ENCODE measurements around the gene SLC9A9. TPM values are rescaled to one million over a fixed set of nuclear protein-coding genes. Genes with fewer than 3 reads are reported as not detected.

SLC9A9 gene
- polyA plus RNA-seq, 1 donor from 2014 or later: 0.54 TPM

GRCh38 chr3:143693506-143693905 lies 154.8 kb downstream of the SLC9A9 start:
- H3K27ac ChIP-seq (ENCODE audit: low read length): no peak overlapping the region
- H3K4me3 ChIP-seq (ENCODE audit: low read length): no peak overlapping the region
- no peak for TF ChIP-seq RAD21 (conservative IDR thresholded peaks at IDR 0.05)
- TF ChIP-seq MXI1 (conservative IDR thresholded peaks at IDR 0.05; ENCODE audit: poor library complexity, severe bottlenecking): no peak
- no peak for TF ChIP-seq POLR2AphosphoS5 (IDR thresholded peaks at IDR 0.05)
- no peak for TF ChIP-seq TAF1 (IDR thresholded peaks at IDR 0.05; ENCODE audit: low read depth)
- no peak for TF ChIP-seq EP300 (conservative IDR thresholded peaks at IDR 0.05; ENCODE audit: poor library complexity, severe bottlenecking)
- no peak for TF ChIP-seq CTCF (IDR thresholded peaks at IDR 0.05; ENCODE audit: poor library complexity, severe bottlenecking)
- TF ChIP-seq, protein P1, sequence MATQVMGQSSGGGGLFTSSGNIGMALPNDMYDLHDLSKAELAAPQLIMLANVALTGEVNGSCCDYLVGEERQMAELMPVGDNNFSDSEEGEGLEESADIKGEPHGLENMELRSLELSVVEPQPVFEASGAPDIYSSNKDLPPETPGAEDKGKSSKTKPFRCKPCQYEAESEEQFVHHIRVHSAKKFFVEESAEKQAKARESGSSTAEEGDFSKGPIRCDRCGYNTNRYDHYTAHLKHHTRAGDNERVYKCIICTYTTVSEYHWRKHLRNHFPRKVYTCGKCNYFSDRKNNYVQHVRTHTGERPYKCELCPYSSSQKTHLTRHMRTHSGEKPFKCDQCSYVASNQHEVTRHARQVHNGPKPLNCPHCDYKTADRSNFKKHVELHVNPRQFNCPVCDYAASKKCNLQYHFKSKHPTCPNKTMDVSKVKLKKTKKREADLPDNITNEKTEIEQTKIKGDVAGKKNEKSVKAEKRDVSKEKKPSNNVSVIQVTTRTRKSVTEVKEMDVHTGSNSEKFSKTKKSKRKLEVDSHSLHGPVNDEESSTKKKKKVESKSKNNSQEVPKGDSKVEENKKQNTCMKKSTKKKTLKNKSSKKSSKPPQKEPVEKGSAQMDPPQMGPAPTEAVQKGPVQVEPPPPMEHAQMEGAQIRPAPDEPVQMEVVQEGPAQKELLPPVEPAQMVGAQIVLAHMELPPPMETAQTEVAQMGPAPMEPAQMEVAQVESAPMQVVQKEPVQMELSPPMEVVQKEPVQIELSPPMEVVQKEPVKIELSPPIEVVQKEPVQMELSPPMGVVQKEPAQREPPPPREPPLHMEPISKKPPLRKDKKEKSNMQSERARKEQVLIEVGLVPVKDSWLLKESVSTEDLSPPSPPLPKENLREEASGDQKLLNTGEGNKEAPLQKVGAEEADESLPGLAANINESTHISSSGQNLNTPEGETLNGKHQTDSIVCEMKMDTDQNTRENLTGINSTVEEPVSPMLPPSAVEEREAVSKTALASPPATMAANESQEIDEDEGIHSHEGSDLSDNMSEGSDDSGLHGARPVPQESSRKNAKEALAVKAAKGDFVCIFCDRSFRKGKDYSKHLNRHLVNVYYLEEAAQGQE (IDR thresholded peaks at IDR 0.05; ENCODE audit: borderline replicate concordance): no peak
- TF ChIP-seq EZH2 (IDR thresholded peaks at IDR 0.05; ENCODE audit: borderline replicate concordance, insufficient read depth, low read length, poor library complexity, severe bottlenecking): no peak
- no peak for TF ChIP-seq SMC3 (conservative IDR thresholded peaks at IDR 0.05; ENCODE audit: poor library complexity)

GRCh38 chr3:143686638-143687197 lies 161.6 kb downstream of the SLC9A9 start:
- no peak overlapping the region for H2AFZ ChIP-seq (ENCODE audit: low read depth, low read length)
- H3K4me3 ChIP-seq (ENCODE audit: low read length): no peak overlapping the region
- H3K4me2 ChIP-seq (ENCODE audit: low read length): no peak overlapping the region
- no peak overlapping the region for H3K27ac ChIP-seq (ENCODE audit: low read length)
- no peaks in the 10 kb centered on the region for H4K20me1 ChIP-seq (ENCODE audit: insufficient read depth)
- no peaks in the 10 kb centered on the region for H3K9me2 ChIP-seq (ENCODE audit: insufficient read depth, low read length)
- H3K36me3 ChIP-seq (ENCODE audit: insufficient read depth, low read length): no peaks in the 10 kb centered on the region
- no peak for TF ChIP-seq EP300 (conservative IDR thresholded peaks at IDR 0.05; ENCODE audit: poor library complexity, severe bottlenecking)
- no peak for TF ChIP-seq RAD21 (conservative IDR thresholded peaks at IDR 0.05)
- TF ChIP-seq CTCF (IDR thresholded peaks at IDR 0.05; ENCODE audit: poor library complexity, severe bottlenecking): no peak
- TF ChIP-seq POLR2AphosphoS5 (IDR thresholded peaks at IDR 0.05): no peak
- TF ChIP-seq, protein P1 (IDR thresholded peaks at IDR 0.05; ENCODE audit: borderline replicate concordance): no peak
- TF ChIP-seq TAF1 (IDR thresholded peaks at IDR 0.05; ENCODE audit: low read depth): no peak
- TF ChIP-seq EZH2 (IDR thresholded peaks at IDR 0.05; ENCODE audit: borderline replicate concordance, insufficient read depth, low read length, poor library complexity, severe bottlenecking): no peak
- no peak for TF ChIP-seq SMC3 (conservative IDR thresholded peaks at IDR 0.05; ENCODE audit: poor library complexity)
- H3K9me3 ChIP-seq (ENCODE audit: low read length): no peaks in the 10 kb centered on the region
- H3K27me3 ChIP-seq (ENCODE audit: insufficient read depth, low read depth, low read length): no peaks in the 10 kb centered on the region
- no peak overlapping the region for H3K9ac ChIP-seq (ENCODE audit: low read length)
- no peaks in the 10 kb centered on the region for H3K79me2 ChIP-seq (replicated peaks; ENCODE audit: insufficient read depth, low read length)
- no peaks in the 10 kb centered on the region for H3F3A ChIP-seq (ENCODE audit: insufficient read depth, low read length, poor library complexity, severe bottlenecking)

More at GRCh38 chr3:143693506-143693905, 154.8 kb downstream of the SLC9A9 start:
- Histone ChIP-seq H2AFZ (ENCODE audit: low read depth, low read length) (no peak overlapping the region), H3K9me3 (ENCODE audit: low read length) (no peaks in the 10 kb centered on the region), H3K4me2 (ENCODE audit: low read length) (no peak overlapping the region), H3K36me3 (ENCODE audit: insufficient read depth, low read length) (no peaks in the 10 kb centered on the region), H3K27me3 (ENCODE audit: insufficient read depth, low read depth, low read length) (no peaks in the 10 kb centered on the region), H3K79me2 (replicated peaks; ENCODE audit: insufficient read depth, low read length) (no peaks in the 10 kb centered on the region), H3F3A (ENCODE audit: insufficient read depth, low read length, poor library complexity, severe bottlenecking) (no peaks in the 10 kb centered on the region), H4K20me1 (ENCODE audit: insufficient read depth) (no peaks in the 10 kb centered on the region), H3K9me2 (ENCODE audit: insufficient read depth, low read length) (no peaks in the 10 kb centered on the region), H3K9ac (ENCODE audit: low read length) (no peak overlapping the region)
